HG02852 (cell line): ENCODE data around the gene AIMP1.
"Not testable (repeated sequence)": the region's sequence is repeated elsewhere in the genome, so short reads cannot be mapped to it uniquely, and the experiment has no call there.

Experiments
- ATAC-seq: cut with Tn5 transposase; IDR thresholded peaks from one replicate; pipeline ENCODE4 v1.9.1; 2021; ENCODE audit warnings: mild to moderate bottlenecking, moderate library complexity; ENCODE audit not compliant: unreplicated experiment

The AIMP1 gene

GRCh38 chr4:106344647-106344970, 28.3 kb downstream of the AIMP1 start:
- no peak for ATAC-seq

GRCh38 chr4:106347167-106347566, 30.8 kb downstream of the AIMP1 start:
- ATAC-seq, result no peak

- ATAC-seq, result no peak
Observed at GRCh38 chr4:106351016-106351415, 34.7 kb downstream of the AIMP1 start.

DNA sequence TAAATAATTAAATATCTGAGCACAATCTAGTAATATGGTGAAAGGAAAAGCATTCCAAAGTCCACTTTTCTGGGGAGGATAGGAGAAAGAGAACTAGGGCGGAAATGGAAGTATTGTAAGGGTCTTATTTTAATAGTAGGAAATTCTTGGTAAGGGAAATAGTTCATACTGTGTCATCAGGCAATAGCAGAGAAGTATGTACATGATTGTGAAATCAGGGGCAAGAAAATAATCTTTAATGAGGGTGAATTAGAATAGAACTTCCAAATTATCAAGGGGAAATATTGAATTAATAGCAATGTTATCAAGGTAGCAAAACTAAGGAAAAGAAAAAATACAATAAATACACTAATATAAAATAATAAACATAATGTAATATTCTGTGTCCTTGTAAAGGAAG, 37.4 kb downstream of the AIMP1 start:
- ATAC-seq, result no peak

DNA sequence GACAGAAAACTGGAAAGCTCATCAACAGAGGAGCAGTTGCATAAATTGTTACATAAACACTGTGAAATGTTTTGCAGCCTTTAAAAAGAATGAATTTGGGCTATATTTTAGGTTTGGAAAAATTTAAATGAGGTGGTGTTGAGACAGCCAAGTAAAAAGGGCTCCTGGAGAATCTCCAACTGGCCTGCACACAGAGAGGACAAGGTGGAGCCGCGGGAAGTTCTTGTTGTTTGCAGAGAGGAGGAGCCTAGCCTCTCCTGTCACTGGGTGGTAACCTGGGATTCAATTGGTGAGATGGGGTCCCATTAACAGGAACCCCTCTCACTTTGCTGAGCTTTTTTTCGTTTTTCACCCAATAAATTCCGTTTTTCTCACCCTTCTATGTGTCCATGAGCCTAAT, 38.8 kb downstream of the AIMP1 start:
- no peak for ATAC-seq

DNA sequence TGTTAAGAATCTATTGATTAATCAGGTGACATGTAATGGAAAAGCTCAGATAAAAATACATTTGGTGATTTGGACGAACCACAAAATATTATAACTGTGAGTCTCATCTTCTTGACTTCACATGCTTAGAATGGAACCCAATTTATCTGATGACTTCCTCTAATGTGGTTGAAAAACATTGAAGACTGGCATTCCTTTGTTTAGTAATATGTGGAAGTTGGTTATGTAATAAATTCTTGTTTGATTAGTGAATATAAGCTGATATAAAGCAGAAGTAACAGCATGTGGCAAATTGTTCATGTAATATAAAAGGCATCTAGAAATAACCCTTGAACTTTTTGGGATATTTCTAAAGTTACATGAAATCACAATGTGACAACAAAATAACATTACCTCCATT, 42.5 kb downstream of the AIMP1 start:
- no peak for ATAC-seq

- ATAC-seq, result no peak
Observed at GRCh38 chr4:106362086-106362825, 45.9 kb downstream of the AIMP1 start.

DNA sequence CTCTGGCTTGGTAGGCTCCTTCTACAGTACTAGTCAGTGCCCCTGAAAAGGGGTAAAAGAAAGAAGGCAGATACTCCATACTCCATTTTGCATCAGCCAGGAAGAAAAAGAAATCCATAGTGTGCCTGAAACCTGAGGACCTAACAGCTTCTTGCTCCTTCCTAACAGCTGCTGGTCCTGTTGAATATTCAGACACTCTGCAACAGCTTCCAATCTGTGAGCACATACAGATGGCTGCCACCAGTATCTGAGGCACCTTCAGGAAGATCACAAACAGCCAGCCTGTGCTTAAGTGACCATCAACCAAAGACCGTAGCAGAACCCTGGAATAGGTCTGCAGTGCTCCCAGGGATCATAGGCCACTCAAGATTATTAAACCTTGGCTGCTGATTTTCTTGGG, 47.9 kb downstream of the AIMP1 start:
- ATAC-seq, result no peak

DNA sequence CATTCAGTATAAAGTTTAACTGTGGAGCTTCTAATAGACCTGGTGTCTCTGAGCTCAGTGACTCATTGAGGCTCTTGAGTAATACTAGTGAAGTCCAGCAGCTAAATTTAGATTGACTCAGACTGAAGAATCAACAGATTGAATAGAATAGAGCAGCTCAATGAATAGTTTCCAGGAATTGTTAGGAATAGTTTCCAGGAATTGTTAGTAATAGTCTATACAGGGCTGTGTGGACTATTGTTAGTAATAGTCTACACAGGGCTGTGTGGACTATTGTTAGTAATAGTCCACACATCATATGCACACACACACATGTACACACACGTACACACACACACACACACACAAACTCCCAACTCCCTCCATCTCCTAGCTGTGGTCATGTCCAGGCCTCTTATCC, 49.3 kb downstream of the AIMP1 start:
- ATAC-seq, result no peak

DNA sequence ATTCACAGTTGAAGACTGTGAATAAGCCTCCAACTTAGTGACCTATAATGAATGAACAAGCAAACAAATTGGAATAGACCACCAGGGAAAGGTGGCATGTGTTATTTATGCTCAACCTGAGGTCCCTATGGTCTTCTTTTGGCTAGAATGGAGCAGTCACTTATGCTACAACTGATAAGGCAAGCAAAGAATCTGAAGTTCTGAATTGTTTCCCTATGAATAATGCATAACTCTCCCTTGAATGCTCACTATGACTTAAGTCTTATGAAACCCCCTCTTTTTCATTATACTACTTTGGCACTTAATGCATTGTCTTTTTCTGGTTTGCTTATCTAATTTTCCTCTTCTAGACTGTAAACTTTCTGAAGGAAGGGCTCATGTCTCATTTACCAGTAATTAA, 49.7 kb downstream of the AIMP1 start:
- no peak for ATAC-seq

GRCh38 chr4:106367072-106367471, 50.7 kb downstream of the AIMP1 start:
- ATAC-seq, result no peak

DNA sequence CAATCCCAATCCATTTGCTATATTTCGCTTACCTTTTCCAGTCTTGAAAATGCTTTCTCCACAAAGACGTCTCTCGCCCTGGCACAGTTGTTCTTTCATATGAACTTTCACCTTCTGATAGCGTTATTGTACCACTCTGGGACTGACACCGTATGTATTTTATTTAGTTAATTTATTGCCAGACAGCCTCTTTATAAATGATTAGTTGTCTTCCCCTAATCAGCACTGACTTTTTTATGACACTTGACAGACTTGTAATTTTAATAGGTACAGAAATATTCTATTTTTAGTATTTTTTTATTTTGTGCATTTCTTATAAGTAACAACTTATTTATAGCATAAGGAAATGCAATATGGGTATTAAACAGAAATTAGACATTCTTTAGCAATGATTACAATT, 52.3 kb downstream of the AIMP1 start, which contains the start of gene GIMD1:
GIMD1 (minus strand) TSS at position 101 of the 400 bp plus-strand sequence. CDS start 1,343 bp downstream, outside the sequence.
- no peak for ATAC-seq

GRCh38 chr4:106369456-106370060, 53.2 kb downstream of the AIMP1 start:
- ATAC-seq, result peak; percentile 65

DNA sequence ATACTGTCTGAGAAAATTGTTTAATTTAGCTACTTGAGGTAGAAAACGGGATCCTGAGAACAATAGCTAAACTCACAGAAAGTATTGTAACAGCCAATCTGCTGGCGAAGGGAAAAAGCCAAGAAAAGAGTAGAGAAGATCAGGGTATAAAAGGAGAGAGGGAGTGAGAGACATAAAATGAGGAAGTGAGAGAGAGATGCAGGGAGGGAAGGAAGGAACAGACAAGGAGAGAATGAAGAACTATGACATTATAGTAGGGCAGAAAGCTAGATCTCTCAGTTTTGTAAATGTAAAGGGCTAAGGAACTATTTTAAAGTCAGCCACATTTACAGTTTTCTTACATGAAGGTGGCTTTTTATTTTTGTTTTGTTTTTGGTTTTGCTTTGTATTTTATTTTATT, 53.9 kb downstream of the AIMP1 start:
- no peak for ATAC-seq

GRCh38 chr4:106371161-106371560, 54.8 kb downstream of the AIMP1 start:
- ATAC-seq, result no peak

DNA sequence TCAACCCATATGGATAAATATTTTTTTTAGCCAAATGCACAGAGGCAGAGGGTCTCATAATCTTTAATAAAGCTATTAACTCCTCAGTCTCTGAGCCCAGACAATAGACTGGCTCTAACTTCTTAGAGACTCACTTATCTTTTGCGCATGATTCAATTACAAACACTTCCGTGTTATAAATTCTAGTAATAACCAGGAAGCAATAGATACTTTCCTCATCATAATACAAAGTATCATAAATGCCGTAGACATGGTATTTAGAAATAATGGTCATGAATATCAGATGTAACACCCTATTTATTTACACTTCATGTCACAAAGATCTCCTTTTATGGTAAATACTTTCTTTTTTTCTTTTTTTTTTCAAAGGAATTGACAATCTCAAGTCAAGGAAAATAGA, 56.7 kb downstream of the AIMP1 start:
- no peak for ATAC-seq

DNA sequence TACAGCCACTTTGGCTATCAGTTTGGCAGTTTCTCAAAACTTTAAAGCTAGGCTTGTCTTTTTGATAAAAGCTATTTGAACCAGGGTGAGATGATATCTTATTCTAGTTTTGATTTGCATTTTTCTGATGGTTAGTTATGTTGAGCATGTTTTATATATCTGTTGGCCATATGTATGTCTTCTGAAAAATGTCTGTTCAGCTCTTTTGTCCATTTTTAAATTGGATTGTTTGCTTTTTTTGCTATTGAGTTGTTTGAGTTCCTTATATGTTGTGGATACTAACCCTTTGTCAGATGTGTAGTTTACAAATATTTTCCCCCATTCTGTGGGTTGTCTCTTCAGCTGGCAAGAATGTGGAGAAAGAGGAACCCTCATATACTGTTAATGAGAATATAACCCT, 63.8 kb downstream of the AIMP1 start:
- ATAC-seq, result no peak

- no peak for ATAC-seq
Observed at GRCh38 chr4:106384878-106385277, 68.5 kb downstream of the AIMP1 start.

DNA sequence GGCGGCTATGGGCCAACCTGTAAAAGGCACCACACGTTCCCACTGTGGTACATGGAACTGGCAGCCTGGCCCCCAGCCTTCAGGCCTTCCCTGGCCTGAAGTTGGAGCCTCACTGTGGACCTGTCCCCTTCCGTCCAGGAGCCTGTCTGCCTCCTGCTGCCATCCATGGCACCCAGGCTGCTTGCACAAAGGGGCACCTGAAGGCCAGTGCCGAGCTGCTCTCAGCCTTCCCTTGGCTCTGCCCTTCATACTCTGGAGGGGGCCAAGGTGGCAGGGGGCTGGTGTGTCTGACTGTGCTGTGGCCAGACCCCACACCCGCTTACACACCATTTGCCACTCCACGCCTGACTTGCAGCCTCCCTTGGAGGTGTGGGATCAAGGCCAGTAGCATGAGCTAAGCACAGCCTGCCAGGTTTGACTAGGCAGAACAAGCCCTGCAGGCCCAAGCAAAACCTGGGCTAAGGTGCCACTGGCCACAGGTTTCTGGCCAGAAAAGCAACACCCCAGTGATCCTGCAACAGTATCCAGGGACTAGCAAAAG, 69.6 kb downstream of the AIMP1 start:
- no peak for ATAC-seq

DNA sequence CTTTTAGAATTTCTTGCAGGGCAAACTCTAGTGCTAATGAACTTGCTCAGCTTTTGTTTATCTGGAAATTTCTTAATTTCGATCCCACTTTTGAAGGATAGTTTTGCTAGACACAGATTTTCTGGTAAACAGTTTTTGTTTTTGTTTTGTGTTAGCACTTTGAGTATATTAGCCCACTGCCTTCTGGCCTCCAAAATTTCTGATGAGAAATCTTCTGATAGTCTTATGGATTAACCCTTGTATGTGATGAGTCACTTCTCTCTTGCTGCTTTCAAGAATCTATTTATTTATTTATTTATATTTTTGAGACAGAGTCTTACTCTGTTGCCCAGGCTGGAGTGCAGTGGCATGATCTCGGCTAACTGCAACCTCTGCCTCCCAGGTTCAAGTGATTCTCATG, 79.2 kb downstream of the AIMP1 start:
- no peak for ATAC-seq

DNA sequence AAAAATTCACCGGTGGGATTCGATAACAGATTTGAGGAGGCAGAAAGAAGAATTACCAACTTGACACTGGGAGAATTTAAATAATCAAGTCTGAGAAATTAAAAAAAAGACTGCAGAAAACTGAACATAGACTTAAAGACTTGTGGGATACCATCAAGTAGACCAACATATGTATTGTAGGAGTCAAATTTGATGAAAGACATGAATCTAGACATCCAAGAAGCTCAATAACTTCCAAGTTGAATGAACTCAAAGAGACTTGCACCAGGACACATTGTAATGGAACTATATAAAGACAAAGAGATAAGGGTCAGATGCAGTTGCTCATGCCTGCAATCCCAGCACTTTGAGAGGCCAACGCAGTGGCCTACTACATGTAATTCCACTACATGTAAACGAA, 82.5 kb downstream of the AIMP1 start:
- not testable (repeated sequence) for ATAC-seq
